Measurements from ENCODE around the gene OR8D1. TPM values are rescaled to one million over a fixed set of nuclear protein-coding genes. Genes with fewer than 3 reads are reported as not detected.

Gene OR8D1
- total and polyA plus RNA-seq, 9 of the 15 experiments (the other 6 are each of a cell fraction or from before 2014, with no cell fraction given): 0.08 to 0.55 TPM; not detected in 7

DNA sequence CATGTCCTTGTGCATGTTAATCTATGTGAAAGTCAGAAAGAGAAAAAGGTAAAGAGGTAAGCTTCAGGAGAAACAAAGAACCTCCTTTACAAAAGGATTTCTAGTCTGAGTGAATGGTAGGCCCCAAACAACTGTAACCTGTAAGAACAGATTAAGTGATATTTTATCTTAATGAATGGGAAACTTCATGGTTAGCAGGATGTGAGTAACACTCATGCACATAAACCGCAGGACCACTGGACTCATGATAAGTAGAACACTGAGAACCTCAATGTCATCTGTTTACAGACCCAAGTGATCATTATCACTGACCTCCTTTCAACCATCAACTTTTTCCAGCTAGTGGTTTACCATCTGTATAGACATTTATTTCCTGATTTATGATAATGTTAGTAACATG, 37.7 kb downstream of the OR8D1 start (continued):
- TF ChIP-seq, protein P1, sequence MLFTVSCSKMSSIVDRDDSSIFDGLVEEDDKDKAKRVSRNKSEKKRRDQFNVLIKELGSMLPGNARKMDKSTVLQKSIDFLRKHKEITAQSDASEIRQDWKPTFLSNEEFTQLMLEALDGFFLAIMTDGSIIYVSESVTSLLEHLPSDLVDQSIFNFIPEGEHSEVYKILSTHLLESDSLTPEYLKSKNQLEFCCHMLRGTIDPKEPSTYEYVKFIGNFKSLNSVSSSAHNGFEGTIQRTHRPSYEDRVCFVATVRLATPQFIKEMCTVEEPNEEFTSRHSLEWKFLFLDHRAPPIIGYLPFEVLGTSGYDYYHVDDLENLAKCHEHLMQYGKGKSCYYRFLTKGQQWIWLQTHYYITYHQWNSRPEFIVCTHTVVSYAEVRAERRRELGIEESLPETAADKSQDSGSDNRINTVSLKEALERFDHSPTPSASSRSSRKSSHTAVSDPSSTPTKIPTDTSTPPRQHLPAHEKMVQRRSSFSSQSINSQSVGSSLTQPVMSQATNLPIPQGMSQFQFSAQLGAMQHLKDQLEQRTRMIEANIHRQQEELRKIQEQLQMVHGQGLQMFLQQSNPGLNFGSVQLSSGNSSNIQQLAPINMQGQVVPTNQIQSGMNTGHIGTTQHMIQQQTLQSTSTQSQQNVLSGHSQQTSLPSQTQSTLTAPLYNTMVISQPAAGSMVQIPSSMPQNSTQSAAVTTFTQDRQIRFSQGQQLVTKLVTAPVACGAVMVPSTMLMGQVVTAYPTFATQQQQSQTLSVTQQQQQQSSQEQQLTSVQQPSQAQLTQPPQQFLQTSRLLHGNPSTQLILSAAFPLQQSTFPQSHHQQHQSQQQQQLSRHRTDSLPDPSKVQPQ (CRISPR knock-in tag; IDR thresholded peaks at IDR 0.05; ENCODE audit: borderline replicate concordance): no peak
- TF ChIP-seq EWSR1 (IDR thresholded peaks at IDR 0.05; ENCODE audit: borderline replicate concordance, low read depth, partially characterized antibody) (no peak), FOXA1 (IDR thresholded peaks at IDR 0.05; ENCODE audit: borderline replicate concordance) (no peak; the same call in 1 of the 2 replicates), CREM (IDR thresholded peaks at IDR 0.05; ENCODE audit: low read depth) (peak; percentile 52; the same call in 1 of the 2 replicates), MAFG (tag; conservative IDR thresholded peaks at IDR 0.05) (peak; percentile 62; the same call in 1 of the 2 replicates), ZNF583 (CRISPR knock-in tag; IDR thresholded peaks at IDR 0.05) (no peak), NFATC3 (IDR thresholded peaks at IDR 0.05) (no peak), ADNP (tag; IDR thresholded peaks at IDR 0.05) (no peak), NFYB (IDR thresholded peaks at IDR 0.05; ENCODE audit: extremely low read depth, insufficient read length) (no peak), GATA2 (CRISPR knock-in tag; IDR thresholded peaks at IDR 0.05) (peak; percentile 65; the same call in 1 of the 2 replicates), EP300 (IDR thresholded peaks at IDR 0.05; ENCODE audit: low read length) (peak; percentile 93), CHD2 (IDR thresholded peaks at IDR 0.05; ENCODE audit: low read depth, low read length) (no peak), BCL6 (CRISPR knock-in tag; IDR thresholded peaks at IDR 0.05) (no peak), CXXC5 (CRISPR knock-in tag; IDR thresholded peaks at IDR 0.05) (no peak)
- TF ChIP-seq, protein P2, sequence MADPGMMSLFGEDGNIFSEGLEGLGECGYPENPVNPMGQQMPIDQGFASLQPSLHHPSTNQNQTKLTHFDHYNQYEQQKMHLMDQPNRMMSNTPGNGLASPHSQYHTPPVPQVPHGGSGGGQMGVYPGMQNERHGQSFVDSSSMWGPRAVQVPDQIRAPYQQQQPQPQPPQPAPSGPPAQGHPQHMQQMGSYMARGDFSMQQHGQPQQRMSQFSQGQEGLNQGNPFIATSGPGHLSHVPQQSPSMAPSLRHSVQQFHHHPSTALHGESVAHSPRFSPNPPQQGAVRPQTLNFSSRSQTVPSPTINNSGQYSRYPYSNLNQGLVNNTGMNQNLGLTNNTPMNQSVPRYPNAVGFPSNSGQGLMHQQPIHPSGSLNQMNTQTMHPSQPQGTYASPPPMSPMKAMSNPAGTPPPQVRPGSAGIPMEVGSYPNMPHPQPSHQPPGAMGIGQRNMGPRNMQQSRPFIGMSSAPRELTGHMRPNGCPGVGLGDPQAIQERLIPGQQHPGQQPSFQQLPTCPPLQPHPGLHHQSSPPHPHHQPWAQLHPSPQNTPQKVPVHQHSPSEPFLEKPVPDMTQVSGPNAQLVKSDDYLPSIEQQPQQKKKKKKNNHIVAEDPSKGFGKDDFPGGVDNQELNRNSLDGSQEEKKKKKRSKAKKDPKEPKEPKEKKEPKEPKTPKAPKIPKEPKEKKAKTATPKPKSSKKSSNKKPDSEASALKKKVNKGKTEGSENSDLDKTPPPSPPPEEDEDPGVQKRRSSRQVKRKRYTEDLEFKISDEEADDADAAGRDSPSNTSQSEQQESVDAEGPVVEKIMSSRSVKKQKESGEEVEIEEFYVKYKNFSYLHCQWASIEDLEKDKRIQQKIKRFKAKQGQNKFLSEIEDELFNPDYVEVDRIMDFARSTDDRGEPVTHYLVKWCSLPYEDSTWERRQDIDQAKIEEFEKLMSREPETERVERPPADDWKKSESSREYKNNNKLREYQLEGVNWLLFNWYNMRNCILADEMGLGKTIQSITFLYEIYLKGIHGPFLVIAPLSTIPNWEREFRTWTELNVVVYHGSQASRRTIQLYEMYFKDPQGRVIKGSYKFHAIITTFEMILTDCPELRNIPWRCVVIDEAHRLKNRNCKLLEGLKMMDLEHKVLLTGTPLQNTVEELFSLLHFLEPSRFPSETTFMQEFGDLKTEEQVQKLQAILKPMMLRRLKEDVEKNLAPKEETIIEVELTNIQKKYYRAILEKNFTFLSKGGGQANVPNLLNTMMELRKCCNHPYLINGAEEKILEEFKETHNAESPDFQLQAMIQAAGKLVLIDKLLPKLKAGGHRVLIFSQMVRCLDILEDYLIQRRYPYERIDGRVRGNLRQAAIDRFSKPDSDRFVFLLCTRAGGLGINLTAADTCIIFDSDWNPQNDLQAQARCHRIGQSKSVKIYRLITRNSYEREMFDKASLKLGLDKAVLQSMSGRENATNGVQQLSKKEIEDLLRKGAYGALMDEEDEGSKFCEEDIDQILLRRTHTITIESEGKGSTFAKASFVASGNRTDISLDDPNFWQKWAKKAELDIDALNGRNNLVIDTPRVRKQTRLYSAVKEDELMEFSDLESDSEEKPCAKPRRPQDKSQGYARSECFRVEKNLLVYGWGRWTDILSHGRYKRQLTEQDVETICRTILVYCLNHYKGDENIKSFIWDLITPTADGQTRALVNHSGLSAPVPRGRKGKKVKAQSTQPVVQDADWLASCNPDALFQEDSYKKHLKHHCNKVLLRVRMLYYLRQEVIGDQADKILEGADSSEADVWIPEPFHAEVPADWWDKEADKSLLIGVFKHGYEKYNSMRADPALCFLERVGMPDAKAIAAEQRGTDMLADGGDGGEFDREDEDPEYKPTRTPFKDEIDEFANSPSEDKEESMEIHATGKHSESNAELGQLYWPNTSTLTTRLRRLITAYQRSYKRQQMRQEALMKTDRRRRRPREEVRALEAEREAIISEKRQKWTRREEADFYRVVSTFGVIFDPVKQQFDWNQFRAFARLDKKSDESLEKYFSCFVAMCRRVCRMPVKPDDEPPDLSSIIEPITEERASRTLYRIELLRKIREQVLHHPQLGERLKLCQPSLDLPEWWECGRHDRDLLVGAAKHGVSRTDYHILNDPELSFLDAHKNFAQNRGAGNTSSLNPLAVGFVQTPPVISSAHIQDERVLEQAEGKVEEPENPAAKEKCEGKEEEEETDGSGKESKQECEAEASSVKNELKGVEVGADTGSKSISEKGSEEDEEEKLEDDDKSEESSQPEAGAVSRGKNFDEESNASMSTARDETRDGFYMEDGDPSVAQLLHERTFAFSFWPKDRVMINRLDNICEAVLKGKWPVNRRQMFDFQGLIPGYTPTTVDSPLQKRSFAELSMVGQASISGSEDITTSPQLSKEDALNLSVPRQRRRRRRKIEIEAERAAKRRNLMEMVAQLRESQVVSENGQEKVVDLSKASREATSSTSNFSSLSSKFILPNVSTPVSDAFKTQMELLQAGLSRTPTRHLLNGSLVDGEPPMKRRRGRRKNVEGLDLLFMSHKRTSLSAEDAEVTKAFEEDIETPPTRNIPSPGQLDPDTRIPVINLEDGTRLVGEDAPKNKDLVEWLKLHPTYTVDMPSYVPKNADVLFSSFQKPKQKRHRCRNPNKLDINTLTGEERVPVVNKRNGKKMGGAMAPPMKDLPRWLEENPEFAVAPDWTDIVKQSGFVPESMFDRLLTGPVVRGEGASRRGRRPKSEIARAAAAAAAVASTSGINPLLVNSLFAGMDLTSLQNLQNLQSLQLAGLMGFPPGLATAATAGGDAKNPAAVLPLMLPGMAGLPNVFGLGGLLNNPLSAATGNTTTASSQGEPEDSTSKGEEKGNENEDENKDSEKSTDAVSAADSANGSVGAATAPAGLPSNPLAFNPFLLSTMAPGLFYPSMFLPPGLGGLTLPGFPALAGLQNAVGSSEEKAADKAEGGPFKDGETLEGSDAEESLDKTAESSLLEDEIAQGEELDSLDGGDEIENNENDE (IDR thresholded peaks at IDR 0.05; ENCODE audit: low read depth, low read length): no peak
- TF ChIP-seq, protein P3, sequence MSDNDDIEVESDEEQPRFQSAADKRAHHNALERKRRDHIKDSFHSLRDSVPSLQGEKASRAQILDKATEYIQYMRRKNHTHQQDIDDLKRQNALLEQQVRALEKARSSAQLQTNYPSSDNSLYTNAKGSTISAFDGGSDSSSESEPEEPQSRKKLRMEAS (CRISPR knock-in tag; IDR thresholded peaks at IDR 0.05): no peak

Data from K562 (cell line).